ENCODE data around the gene PRIMPOL.

DNA sequence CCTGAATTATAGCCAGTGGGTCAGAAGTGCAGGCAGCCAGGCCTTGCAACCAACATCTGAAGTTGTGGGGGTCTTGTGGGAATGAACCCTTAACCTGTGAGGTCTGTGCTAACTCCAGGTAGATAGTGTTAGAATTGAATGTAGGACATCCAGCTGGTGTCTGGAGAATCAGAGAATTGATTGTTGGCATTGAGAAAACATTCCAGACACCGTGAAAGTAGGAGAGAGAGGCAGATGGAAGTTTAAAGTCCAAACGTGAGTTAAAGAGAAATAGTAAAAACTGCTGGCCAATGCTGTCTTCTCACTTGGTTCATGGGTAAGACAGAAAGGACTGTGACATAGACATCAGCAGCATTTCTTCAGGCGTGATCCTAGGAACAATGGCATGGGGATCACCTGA, 28.0 kb upstream of the PRIMPOL start:
- no peak for TF ChIP-seq POLR2A (IDR thresholded peaks at IDR 0.05; ENCODE audit: low read length)
- TF ChIP-seq GATA1 (IDR thresholded peaks at IDR 0.05; ENCODE audit: low read depth, low read length), result no peak

All from erythroblast (primary cell).